ENCODE results near the gene MRPL55.

The MRPL55 gene

GRCh38 chr1:228148196-228148861 is 39.2 kb upstream of the MRPL55 start:
- no peak overlapping the region for H3K27ac ChIP-seq (replicated peaks)
- no peak for DNase-seq (ENCODE audit: low read depth in 1 of 2, low spot score in 1 of 2)
- no peak for TF ChIP-seq POLR2AphosphoS5 (IDR thresholded peaks at IDR 0.05; ENCODE audit: low read depth)
- no peak for TF ChIP-seq GABPA (IDR thresholded peaks at IDR 0.05; ENCODE audit: low read depth)
- TF ChIP-seq CTCF (IDR thresholded peaks at IDR 0.05; ENCODE audit: insufficient read depth, low read length), result no peak
- TF ChIP-seq SPI1 (IDR thresholded peaks at IDR 0.05; ENCODE audit: borderline replicate concordance, low read depth), result no peak
- no peak for TF ChIP-seq REST (IDR thresholded peaks at IDR 0.05; ENCODE audit: insufficient replicate concordance, low read depth)
- H3K27me3 ChIP-seq (ENCODE audit: insufficient read depth, poor library complexity, severe bottlenecking), result no peaks in the 10 kb centered on the region
- no peak overlapping the region for H3K4me3 ChIP-seq (replicated peaks; ENCODE audit: insufficient read depth, low read length)

- Histone ChIP-seq H3K4me3 (replicated peaks; ENCODE audit: insufficient read depth, low read length) (no peak overlapping the region), H3K27me3 (ENCODE audit: insufficient read depth, poor library complexity, severe bottlenecking) (no peaks in the 10 kb centered on the region), H3K27ac (replicated peaks) (no peak overlapping the region)
- TF ChIP-seq POLR2AphosphoS5 (IDR thresholded peaks at IDR 0.05; ENCODE audit: low read depth) (no peak), SPI1 (IDR thresholded peaks at IDR 0.05; ENCODE audit: borderline replicate concordance, low read depth) (no peak), GABPA (IDR thresholded peaks at IDR 0.05; ENCODE audit: low read depth) (no peak), CTCF (IDR thresholded peaks at IDR 0.05; ENCODE audit: insufficient read depth, low read length) (no peak), REST (IDR thresholded peaks at IDR 0.05; ENCODE audit: insufficient replicate concordance, low read depth) (no peak)
- no peak for DNase-seq (ENCODE audit: low read depth in 1 of 2, low spot score in 1 of 2)
Measured at GRCh38 chr1:228147768-228148167, 38.7 kb upstream of the MRPL55 start.

- no peak overlapping the region for H3K27ac ChIP-seq (replicated peaks)
- TF ChIP-seq POLR2AphosphoS5 (IDR thresholded peaks at IDR 0.05; ENCODE audit: low read depth) (no peak), SPI1 (IDR thresholded peaks at IDR 0.05; ENCODE audit: borderline replicate concordance, low read depth) (no peak), REST (IDR thresholded peaks at IDR 0.05; ENCODE audit: insufficient replicate concordance, low read depth) (no peak), GABPA (IDR thresholded peaks at IDR 0.05; ENCODE audit: low read depth) (no peak), CTCF (IDR thresholded peaks at IDR 0.05; ENCODE audit: insufficient read depth, low read length) (no peak)
- H3K4me3 ChIP-seq (replicated peaks; ENCODE audit: insufficient read depth, low read length), result no peak overlapping the region
- H3K27me3 ChIP-seq (ENCODE audit: insufficient read depth, poor library complexity, severe bottlenecking), result no peaks in the 10 kb centered on the region
- no peak for DNase-seq (ENCODE audit: low read depth in 1 of 2, low spot score in 1 of 2)
Measured at GRCh38 chr1:228147151-228147693, 38.1 kb upstream of the MRPL55 start.
